IMR-90 (cell line): ENCODE data around the gene KCP. TPM values are rescaled to one million over a fixed set of nuclear protein-coding genes. Genes with fewer than 3 reads are reported as not detected.
A peak's percentile ranks its signal among the peaks of the same experiment; 100 is the strongest.

ENCODE experiments used
- ATAC-seq: fragments of 200-7000 bp; cut with Tn5 transposase; 2 replicates; pipeline ENCODE4 v1.9.1; 2020; ENCODE audit warnings: low read depth, mild to moderate bottlenecking, moderate library complexity
- BruUV-seq: library from RNA; stranded (reverse); fragments of 400-500 nt; replicated peaks from 2 replicates; lab custom pipeline; 2021; lab: Mats Ljungman, UMichigan
- CTCF ChIA-PET: fragments of 300-600 bp; formaldehyde crosslinking; extraction: SDS; loops from one replicate; lab custom pipeline; 2021; ENCODE audit warnings: antibody characterized with exemption; lab: Yijun Ruan, JAX
- POLR2A ChIA-PET: fragments of 300-600 bp; sonication (Branson Sonifier 250); formaldehyde crosslinking; loops from one replicate; lab custom pipeline; 2022; ENCODE audit warnings: antibody characterized with exemption; ENCODE audit not compliant: unreplicated experiment; lab: Charles Lee
- DNase-seq: peaks from one replicate; pipeline ENCODE4 v3.0.0; 2013
- H2AFZ ChIP-seq: replicated peaks from 2 replicates; pipeline ENCODE3; 2013; ENCODE audit warnings: low read length, mild to moderate bottlenecking; ENCODE audit not compliant: poor library complexity
- H2AK5ac ChIP-seq: 2 replicates; pipeline ENCODE4 v1.6.1; 2013; ENCODE audit warnings: low read depth, low read length, inconsistent platforms
- H2AK9ac ChIP-seq: replicated peaks from 2 replicates; pipeline ENCODE3; 2013; ENCODE audit warnings: mild to moderate bottlenecking, low read depth, low read length, moderate library complexity; ENCODE audit not compliant: poor library complexity
- H2BK120ac ChIP-seq: 2 replicates; pipeline ENCODE4 v1.6.1; 2013; ENCODE audit warnings: low read depth, low read length, inconsistent platforms
- H2BK15ac ChIP-seq: 3 replicates; pipeline ENCODE4 v1.6.1; 2013; ENCODE audit warnings: low read depth, low read length, inconsistent platforms
- H2BK20ac ChIP-seq: 2 replicates; pipeline ENCODE4 v1.6.1; 2013; ENCODE audit warnings: low read depth, mild to moderate bottlenecking, inconsistent platforms, low read length, moderate library complexity
- H2BK5ac ChIP-seq: 2 replicates; pipeline ENCODE4 v1.6.1; 2013; ENCODE audit warnings: mild to moderate bottlenecking, low read depth, low read length, inconsistent platforms; ENCODE audit not compliant: poor library complexity, severe bottlenecking
- H3K14ac ChIP-seq: replicated peaks from 2 replicates; pipeline ENCODE4 v1.6.1; 2013; ENCODE audit warnings: low read depth, low read length, inconsistent platforms
- H3K18ac ChIP-seq: 2 replicates; pipeline ENCODE4 v1.6.1; 2013; ENCODE audit warnings: low read depth, low read length, control low read depth
- H3K23ac ChIP-seq: 2 replicates; pipeline ENCODE4 v1.6.1; 2013; ENCODE audit warnings: low read depth, low read length, inconsistent platforms
- H3K27ac ChIP-seq: 2 replicates; pipeline ENCODE4 v1.5.1; 2013; ENCODE audit warnings: mild to moderate bottlenecking, control low read depth, low read length; ENCODE audit not compliant: insufficient read depth
- H3K27me3 ChIP-seq: 2 replicates; pipeline ENCODE4 v1.6.1; 2013; ENCODE audit warnings: low read length; ENCODE audit not compliant: control insufficient read depth, insufficient read depth
- H3K36me3 ChIP-seq: 2 replicates; pipeline ENCODE4 v1.6.1; 2013; ENCODE audit warnings: low read length, mixed read lengths; ENCODE audit not compliant: control insufficient read depth, insufficient read depth
- H3K4ac ChIP-seq: 2 replicates; pipeline ENCODE4 v1.6.1; 2013; ENCODE audit warnings: low read depth, low read length, inconsistent platforms
- H3K4me1 ChIP-seq: 2 replicates; pipeline ENCODE4 v1.6.1; 2013; ENCODE audit warnings: low read length, mixed read lengths; ENCODE audit not compliant: control insufficient read depth, insufficient read depth
- H3K4me2 ChIP-seq: 2 replicates; pipeline ENCODE4 v1.6.1; 2013; ENCODE audit warnings: low read depth, mild to moderate bottlenecking, control low read depth, low read length, moderate library complexity
- H3K4me3 ChIP-seq: 2 replicates; pipeline ENCODE4 v1.5.1; 2013; ENCODE audit warnings: low read depth, mild to moderate bottlenecking, control low read depth, low read length, moderate library complexity; ENCODE audit not compliant: insufficient read depth
- H3K56ac ChIP-seq: 2 replicates; pipeline ENCODE4 v1.6.1; 2013; ENCODE audit warnings: low read length, inconsistent platforms; ENCODE audit not compliant: insufficient read depth; ENCODE audit errors: extremely low read depth
- H3K79me1 ChIP-seq, 2 experiments: 2 replicates each; pipeline ENCODE4 v1.6.1; 2013; ENCODE audit warnings: low read length in 2 of 2, inconsistent platforms in 1 of 2, low read depth in 1 of 2
- H3K9ac ChIP-seq: 2 replicates; pipeline ENCODE4 v1.6.1; 2013; ENCODE audit warnings: low read depth, low read length, control low read depth
- H3K9me1 ChIP-seq: 2 replicates; pipeline ENCODE4 v1.6.1; 2013; ENCODE audit warnings: low read length, inconsistent platforms; ENCODE audit not compliant: insufficient read depth
- H3K9me3 ChIP-seq: 2 replicates; pipeline ENCODE4 v1.6.1; 2013; ENCODE audit warnings: low read length; ENCODE audit not compliant: control insufficient read depth, insufficient read depth
- H4K20me1 ChIP-seq: 2 replicates; pipeline ENCODE4 v1.6.1; 2013; ENCODE audit warnings: low read length, inconsistent platforms; ENCODE audit not compliant: insufficient read depth
- H4K5ac ChIP-seq: 2 replicates; pipeline ENCODE4 v1.6.1; 2013; ENCODE audit warnings: mild to moderate bottlenecking, low read depth, low read length, control low read depth
- H4K8ac ChIP-seq, 2 experiments: 2 replicates each; pipeline ENCODE4 v1.6.1; 2013; ENCODE audit warnings: low read depth in 2 of 2, low read length in 2 of 2, control low read depth in 1 of 2, inconsistent platforms in 1 of 2
- H4K91ac ChIP-seq: 2 replicates; pipeline ENCODE4 v1.6.1; 2013; ENCODE audit warnings: low read depth, low read length, inconsistent platforms; ENCODE audit not compliant: insufficient read depth
- CEBPB ChIP-seq: IDR thresholded peaks from 2 replicates; pipeline ENCODE4 v1.6.1; 2012; ENCODE audit warnings: low read depth, low read length, improper control_type of control experiment
- CTCF ChIP-seq: conservative IDR thresholded peaks from 2 replicates; pipeline ENCODE4 v1.5.1; 2012; ENCODE audit warnings: mild to moderate bottlenecking, low read depth, low read length, improper control_type of control experiment
- ELK1 ChIP-seq: fragments of 150-350 bp; IDR thresholded peaks from 2 replicates; pipeline ENCODE4 v1.6.1; 2016; ENCODE audit warnings: low read depth, mild to moderate bottlenecking, low read length, moderate library complexity, borderline replicate concordance
- FOS ChIP-seq: fragments of 150-350 bp; IDR thresholded peaks from 2 replicates; pipeline ENCODE4 v1.6.1; 2016; ENCODE audit warnings: low read depth, low read length
- MAZ ChIP-seq: IDR thresholded peaks from 2 replicates; pipeline ENCODE4 v1.6.1; 2012; ENCODE audit warnings: low read depth, mild to moderate bottlenecking, low read length, improper control_type of control experiment, moderate library complexity, borderline replicate concordance
- NFE2L2 ChIP-seq: fragments of 150-350 bp; IDR thresholded peaks from 2 replicates; pipeline ENCODE4 v1.6.1; 2016; ENCODE audit warnings: low read depth, mild to moderate bottlenecking, low read length
- POLR2A ChIP-seq: IDR thresholded peaks from 2 replicates; pipeline ENCODE4 v1.6.1; 2012; ENCODE audit warnings: mild to moderate bottlenecking, low read depth, low read length
- RAD21 ChIP-seq: IDR thresholded peaks from 2 replicates; pipeline ENCODE4 v1.6.1; 2012; ENCODE audit warnings: low read length, improper control_type of control experiment
- RFX5 ChIP-seq: IDR thresholded peaks from 2 replicates; pipeline ENCODE4 v1.8.0; 2012; ENCODE audit warnings: low read depth, mild to moderate bottlenecking, low read length, moderate library complexity
- SMC3 ChIP-seq: fragments of 150-350 bp; IDR thresholded peaks from 2 replicates; pipeline ENCODE4 v1.6.1; 2016; ENCODE audit warnings: low read depth, mild to moderate bottlenecking, antibody characterized with exemption, low read length, moderate library complexity
- WGBS, 2 experiments: methylation state at CpG; one replicate each; pipeline versions ENCODE4 v1.1.5 to v1.1.7; 2013; ENCODE audit warnings: missing lambda C conversion rate in 2 of 2; ENCODE audit not compliant: insufficient read length in 1 of 2; ENCODE audit errors: extremely low coverage in 2 of 2; 5-methylcytosine and 5-hydroxymethylcytosine counted together
- dilution Hi-C: fragments of 300-500 bp; cut with HindIII; formaldehyde crosslinking; loops from one replicate; pipeline ENCODE4 v1.14.3; 2018; ENCODE audit warnings: low sequenced_read_pairs; ENCODE audit not compliant: unreplicated experiment
- in situ Hi-C: fragments of 300-500 bp; cut with MboI; formaldehyde crosslinking; loops from 3 replicates; pipeline ENCODE4 v1.14.3; 2019; ENCODE audit warnings: low sequenced_read_pairs, inconsistent platforms, mixed read lengths
- intact Hi-C: fragments of 100-400 bp; cut with micrococcal nuclease; formaldehyde crosslinking; loops from 2 replicates; pipeline ENCODE4 v1.10.0; 2022
- polyA plus RNA-seq, 3 experiments: library from polyadenylated mRNA; depleted of rRNA; stranded (reverse); fragments of >200 nt; gene quantifications; 2 replicates each; pipeline ENCODE4 v1.2.3, GENCODE V29; 2012; ENCODE audit warnings: low replicate concordance in 1 of 3
- total RNA-seq: library from RNA; depleted of rRNA; stranded (reverse); fragments of >200 nt; gene quantifications from 2 replicates; pipeline ENCODE4 v1.2.3, GENCODE V29; 2012

KCP gene
- total and polyA plus RNA-seq, 2 of the 4 experiments (the other 2 are of a cell fraction), result 0.03 TPM; not detected in 1

- H2BK5ac ChIP-seq, result peak overlapping the region; percentile 46
- dilution Hi-C loops, result no loop called here
- H4K5ac ChIP-seq, result no peak overlapping the region
- H2BK120ac ChIP-seq, result no peak overlapping the region
- no peak overlapping the region for H3K4ac ChIP-seq
- H3K27ac ChIP-seq, result peak overlapping the region; percentile 72; the same call in 1 of the 2 replicates
- no peak overlapping the region for H2AFZ ChIP-seq
- CTCF ChIA-PET, result no interaction called here
- H3K56ac ChIP-seq, result no peak overlapping the region
- H4K91ac ChIP-seq, result no peak overlapping the region
- no peak overlapping the region for H2AK9ac ChIP-seq
- H3K23ac ChIP-seq, result no peak overlapping the region
- H3K4me1 ChIP-seq, result peaks cover 24% of the 10 kb centered on the region
- TF ChIP-seq RFX5, result no peak
- no peak for TF ChIP-seq NFE2L2
- no peak for TF ChIP-seq CTCF
- TF ChIP-seq RAD21, result no peak
- no peak for TF ChIP-seq POLR2A
- no peak for TF ChIP-seq ELK1
- TF ChIP-seq SMC3, result no peak
- TF ChIP-seq MAZ, result no peak
- no peak for TF ChIP-seq CEBPB
- TF ChIP-seq FOS, result no peak
- DNase-seq (no peak), ATAC-seq (no peak)
- no peak overlapping the region; the same call in 1 of the 2 replicates for H3K9ac ChIP-seq
- H3K36me3 ChIP-seq, result peaks cover 68% of the 10 kb centered on the region
- no peak overlapping the region for H2BK15ac ChIP-seq
- no peak overlapping the region for H3K4me3 ChIP-seq
- H2BK20ac ChIP-seq, result no peak overlapping the region
- H4K8ac ChIP-seq, result no peak overlapping the region
- H3K79me1 ChIP-seq, result peaks cover 19 to 84% of the 10 kb centered on the region in 2 experiments
- H3K27me3 ChIP-seq, result no peaks in the 10 kb centered on the region
- POLR2A ChIA-PET, result no interaction called here
- no peak overlapping the region for H3K14ac ChIP-seq
- H3K18ac ChIP-seq, result 0 out of 2 replicates have a peak overlapping the region, but pooled peaks have one; percentile 10
- BruUV-seq, result no TSS peak
- H3K9me3 ChIP-seq, result no peaks in the 10 kb centered on the region
- in situ Hi-C loops, result no loop called here
- H2AK5ac ChIP-seq, result peak overlapping the region; percentile 60; the same call in 1 of the 2 replicates
- H3K9me1 ChIP-seq, result no peaks in the 10 kb centered on the region; the same call in 1 of the 2 replicates
- intact Hi-C loops, result no loop called here
- WGBS, 2 experiments, result 100% methylated on average over 2 of the region's 14 CpGs; no CpG with 5 or more reads in 1 of the 2 experiments
- H3K4me2 ChIP-seq, result no peak overlapping the region
- H4K20me1 ChIP-seq, result peaks cover 100% of the 10 kb centered on the region
Measured at GRCh38 chr7:128836729-128837348, 73.7 kb downstream of the KCP start.
